ENCODE results near the gene DAPK2.

The DAPK2 gene

DNA sequence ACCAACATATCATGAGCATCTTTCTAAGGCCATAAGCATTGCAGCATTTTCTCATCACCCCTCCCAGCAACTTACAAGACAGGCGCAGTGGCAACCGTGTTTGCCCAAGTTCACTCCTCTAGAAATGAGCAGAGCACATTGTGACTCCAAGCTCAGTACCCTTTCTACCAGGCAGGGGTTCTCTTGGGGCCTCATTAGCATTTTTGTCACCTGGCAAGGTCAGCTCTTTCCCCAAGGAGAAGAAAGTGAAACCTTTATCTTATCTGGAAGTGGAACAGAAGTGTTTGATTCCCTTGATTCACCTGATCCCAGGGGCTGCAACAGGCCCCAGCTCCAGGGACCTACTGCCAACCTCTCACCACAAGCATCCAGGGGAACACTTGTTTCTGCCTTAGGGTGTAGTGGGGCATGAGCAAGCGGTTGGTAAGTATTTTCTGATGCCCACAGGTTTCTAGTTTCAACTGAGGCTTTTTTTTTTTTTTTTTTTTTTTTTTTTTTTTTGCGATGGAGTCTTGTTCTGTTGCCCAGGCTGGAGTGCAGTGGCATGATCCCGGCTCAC lies 168.5 kb downstream of the DAPK2 start:
- H3K4me3 ChIP-seq (ENCODE audit: low read depth, low read length) = no peak overlapping the region

GRCh38 chr15:63876085-63876662 lies 170.1 kb downstream of the DAPK2 start:
- no peak overlapping the region for H3K4me3 ChIP-seq (ENCODE audit: low read depth, low read length)

- no peak overlapping the region for H3K4me3 ChIP-seq (ENCODE audit: low read depth, low read length)
Observed at GRCh38 chr15:63874616-63875015, 171.7 kb downstream of the DAPK2 start.

GRCh38 chr15:63872759-63873510 lies 173.3 kb downstream of the DAPK2 start:
- H3K4me3 ChIP-seq (ENCODE audit: low read depth, low read length) = no peak overlapping the region

DNA sequence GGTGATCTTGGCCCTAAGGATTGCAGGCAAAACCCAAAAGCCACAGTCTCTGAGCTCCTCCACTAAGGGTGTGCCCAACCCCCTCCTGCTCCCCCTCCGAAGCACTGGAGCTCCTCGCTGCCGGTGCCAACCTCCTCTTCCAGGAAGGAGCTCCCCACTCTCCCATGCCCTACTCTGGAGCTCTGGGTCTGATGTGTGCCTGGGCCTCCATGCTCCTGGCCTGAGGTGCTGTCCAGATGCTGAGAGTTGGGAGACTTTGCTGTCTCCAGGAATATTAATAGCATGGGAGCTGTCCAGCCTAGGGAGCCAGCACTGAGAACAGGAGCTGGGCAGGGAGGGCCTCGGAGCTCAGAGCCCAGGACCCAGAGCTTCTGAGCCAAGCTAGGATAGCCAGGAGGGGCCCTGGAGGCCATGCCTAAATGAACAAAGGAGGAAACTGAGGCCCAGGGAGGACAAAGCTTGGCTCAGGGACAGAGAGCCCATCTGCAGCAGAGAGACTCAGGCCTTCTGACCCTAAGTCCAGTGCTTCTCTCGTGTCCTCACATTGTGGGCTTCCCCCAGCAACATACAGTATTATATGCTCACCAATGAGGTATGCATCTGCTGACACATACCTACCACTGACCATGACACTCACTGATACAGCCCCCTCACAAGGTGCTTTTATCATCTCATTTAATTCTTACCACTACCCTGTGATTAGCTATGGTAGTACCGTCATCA lies 175.6 kb downstream of the DAPK2 start:
- H3K4me3 ChIP-seq (ENCODE audit: low read depth, low read length) = no peak overlapping the region

- no peak overlapping the region for H3K4me3 ChIP-seq (ENCODE audit: low read depth, low read length)
Observed at GRCh38 chr15:63870043-63870394, 176.3 kb downstream of the DAPK2 start.

DNA sequence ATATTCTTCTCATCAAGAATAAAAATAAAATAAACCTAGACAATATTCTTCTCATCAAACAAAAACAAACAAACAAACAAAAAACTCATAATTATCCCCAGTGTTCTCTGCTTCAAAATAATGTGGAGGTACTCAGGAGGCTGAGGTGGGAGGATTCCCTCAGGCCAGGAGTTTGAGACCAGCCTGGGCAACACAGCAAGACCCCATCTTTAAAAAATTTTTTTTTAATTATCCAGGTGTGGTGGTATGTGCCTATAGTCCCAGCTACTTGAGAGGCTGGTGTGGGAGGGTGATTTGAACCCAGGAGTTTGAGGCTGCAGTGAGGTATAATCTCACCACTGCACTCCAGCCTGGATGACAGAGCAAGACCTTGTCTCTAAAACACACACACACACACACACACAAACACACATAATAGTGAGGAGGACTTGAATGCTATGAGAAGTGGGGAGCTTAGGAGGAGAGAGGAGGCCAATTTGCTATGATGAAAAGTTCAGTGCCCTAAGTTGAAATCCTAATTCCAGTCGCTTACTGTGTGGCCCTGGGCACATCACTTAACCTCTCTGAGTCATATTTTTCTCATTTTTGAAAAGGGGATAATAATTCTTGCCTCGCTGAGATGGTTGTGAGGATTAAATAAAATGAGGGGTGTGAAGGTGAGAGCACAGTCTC lies 176.8 kb downstream of the DAPK2 start:
- no peak overlapping the region for H3K4me3 ChIP-seq (ENCODE audit: low read depth, low read length)

GRCh38 chr15:63864186-63864585 lies 182.1 kb downstream of the DAPK2 start:
- H3K4me3 ChIP-seq (ENCODE audit: low read depth, low read length) = no peak overlapping the region

GRCh38 chr15:63861946-63862517 lies 184.3 kb downstream of the DAPK2 start:
- H3K4me3 ChIP-seq (ENCODE audit: low read depth, low read length) = no peak overlapping the region

DNA sequence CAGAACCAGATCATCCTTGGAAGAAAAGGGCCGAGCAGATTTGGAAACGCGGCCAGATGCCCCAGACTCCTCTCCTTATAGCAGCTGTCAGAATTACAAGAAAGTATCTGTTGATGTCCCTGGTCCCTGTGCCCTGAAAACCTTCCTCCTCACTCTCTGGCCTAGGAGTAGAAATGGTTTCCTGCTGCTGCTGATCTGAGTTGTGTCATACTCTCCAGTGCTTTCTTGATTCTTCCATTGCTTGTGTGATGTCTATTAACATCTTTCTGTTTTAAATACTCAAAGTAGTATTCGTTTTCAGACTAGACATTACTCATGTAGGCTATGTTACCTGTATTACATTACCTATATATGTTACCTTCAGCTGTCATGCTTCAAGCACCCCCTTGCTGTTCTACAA lies 185.7 kb downstream of the DAPK2 start:
- H3K4me3 ChIP-seq (ENCODE audit: low read depth, low read length) = no peak overlapping the region

- H3K4me3 ChIP-seq (ENCODE audit: low read depth, low read length) = no peak overlapping the region
Observed at GRCh38 chr15:63860155-63860554, 186.1 kb downstream of the DAPK2 start.

DNA sequence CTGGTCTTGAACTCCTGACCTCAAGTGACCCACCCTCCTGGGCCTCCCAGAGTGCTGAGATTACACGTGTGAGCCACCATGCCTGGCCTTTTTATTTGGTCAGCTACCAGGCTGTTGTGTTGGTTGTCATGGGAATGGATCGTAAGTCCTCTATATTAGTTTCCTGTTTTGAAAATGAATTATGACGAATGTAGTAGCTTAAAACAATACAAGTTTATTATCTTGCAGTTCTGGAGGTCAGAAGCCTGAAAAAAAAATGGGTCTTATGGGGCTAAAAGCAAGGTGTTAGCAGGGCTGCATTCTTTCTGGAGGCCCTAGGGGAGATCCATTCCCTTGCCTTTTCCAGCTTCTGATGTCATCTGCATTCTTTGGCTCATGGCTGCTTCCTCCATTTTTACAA lies 187.4 kb downstream of the DAPK2 start:
- no peak overlapping the region for H3K4me3 ChIP-seq (ENCODE audit: low read depth, low read length)

- no peak overlapping the region for H3K4me3 ChIP-seq (ENCODE audit: low read depth, low read length)
Observed at GRCh38 chr15:63858448-63858847, 187.8 kb downstream of the DAPK2 start.

DNA sequence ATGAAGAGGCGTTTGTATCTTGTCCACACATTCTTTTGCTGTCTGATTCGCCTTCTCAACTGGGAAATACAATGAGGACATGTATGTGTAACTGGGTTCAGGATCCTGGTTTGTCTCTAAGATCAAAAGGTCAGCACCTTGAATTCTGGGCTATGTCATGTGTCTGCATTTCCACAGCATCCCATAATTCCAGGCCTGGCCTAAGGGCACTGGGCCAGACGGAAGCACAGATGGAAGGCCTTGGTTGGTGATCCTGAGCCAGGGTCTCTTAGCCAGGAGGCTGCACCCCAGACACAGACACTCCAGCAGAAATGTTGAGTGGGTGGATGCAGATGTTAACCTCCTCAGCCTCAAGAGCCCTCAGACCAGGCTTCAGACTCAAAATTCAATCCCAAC lies 188.8 kb downstream of the DAPK2 start:
- H3K4me3 ChIP-seq (ENCODE audit: low read depth, low read length) = no peak overlapping the region

Data from iPS-11a (cell line).